SHP77 treated with DMSO at 0.1 percent for 48 hours (cell line): Measurements from ENCODE around the gene LRP5.
A peak's percentile ranks its signal among the peaks of the same experiment; 100 is the strongest.

Experiments used
- DNase-seq: peaks from one replicate; lab custom pipeline; 2025; lab: John Stamatoyannopoulos, UW

LRP5 gene

DNA sequence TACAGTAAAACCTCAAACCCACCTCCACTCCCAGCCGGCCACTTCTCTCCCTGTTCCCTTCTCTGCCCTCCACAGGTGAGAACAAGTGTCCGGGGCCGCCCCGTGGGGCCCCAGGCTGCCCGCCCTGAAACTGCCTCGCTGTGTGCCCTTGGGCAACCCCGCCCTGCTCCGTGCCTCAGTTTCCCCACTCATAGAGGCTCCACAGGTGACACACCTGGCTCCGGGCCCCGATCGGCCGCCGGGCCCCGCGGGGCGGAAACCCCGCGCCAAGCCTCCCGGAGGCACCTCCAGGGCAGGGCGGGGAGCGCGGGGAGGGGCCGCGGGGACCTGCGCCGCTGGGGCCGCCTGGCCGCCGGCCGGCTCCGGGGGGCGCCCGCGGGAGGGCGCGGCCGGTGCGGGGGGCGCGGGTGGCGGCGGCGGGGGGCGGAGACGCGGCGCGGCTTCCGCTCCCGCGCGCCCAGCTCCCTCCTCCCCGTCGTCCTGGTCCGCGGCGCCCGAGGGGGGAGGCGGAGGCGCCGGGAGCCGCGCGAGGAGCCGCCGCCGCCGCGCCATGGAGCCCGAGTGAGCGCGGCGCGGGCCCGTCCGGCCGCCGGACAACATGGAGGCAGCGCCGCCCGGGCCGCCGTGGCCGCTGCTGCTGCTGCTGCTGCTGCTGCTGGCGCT lies at the start of gene LRP5:
LRP5 (plus strand) TSS at position 475 of the 663 bp plus-strand sequence; CDS start at position 599, 124 bp downstream.
- DNase-seq = no peak

- no peak for DNase-seq
Measured at GRCh38 chr11:68263444-68264035, 48.9 kb upstream of the LRP5 start.

DNA sequence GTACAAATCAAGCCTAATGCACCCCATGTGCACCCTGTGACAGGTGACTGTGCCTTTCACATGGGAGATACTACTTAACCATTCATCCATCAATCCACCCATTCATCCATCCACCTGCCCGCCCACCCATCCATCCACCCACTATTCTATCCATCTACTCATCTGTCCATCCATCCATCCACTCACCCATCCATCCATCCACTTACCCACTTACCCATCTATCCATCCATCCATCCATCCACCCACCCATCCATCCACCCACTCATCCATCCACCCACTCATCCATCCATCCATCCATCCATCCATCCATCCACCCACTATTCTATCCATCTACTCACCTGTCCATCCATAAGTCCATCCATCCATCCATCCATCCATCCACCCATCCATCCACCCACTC lies 48.1 kb upstream of the LRP5 start:
- DNase-seq = no peak

- no peak for DNase-seq
Measured at GRCh38 chr11:68264741-68265540, 47.5 kb upstream of the LRP5 start.

GRCh38 chr11:68266121-68266891 lies 46.1 kb upstream of the LRP5 start:
- DNase-seq = no peak

DNA sequence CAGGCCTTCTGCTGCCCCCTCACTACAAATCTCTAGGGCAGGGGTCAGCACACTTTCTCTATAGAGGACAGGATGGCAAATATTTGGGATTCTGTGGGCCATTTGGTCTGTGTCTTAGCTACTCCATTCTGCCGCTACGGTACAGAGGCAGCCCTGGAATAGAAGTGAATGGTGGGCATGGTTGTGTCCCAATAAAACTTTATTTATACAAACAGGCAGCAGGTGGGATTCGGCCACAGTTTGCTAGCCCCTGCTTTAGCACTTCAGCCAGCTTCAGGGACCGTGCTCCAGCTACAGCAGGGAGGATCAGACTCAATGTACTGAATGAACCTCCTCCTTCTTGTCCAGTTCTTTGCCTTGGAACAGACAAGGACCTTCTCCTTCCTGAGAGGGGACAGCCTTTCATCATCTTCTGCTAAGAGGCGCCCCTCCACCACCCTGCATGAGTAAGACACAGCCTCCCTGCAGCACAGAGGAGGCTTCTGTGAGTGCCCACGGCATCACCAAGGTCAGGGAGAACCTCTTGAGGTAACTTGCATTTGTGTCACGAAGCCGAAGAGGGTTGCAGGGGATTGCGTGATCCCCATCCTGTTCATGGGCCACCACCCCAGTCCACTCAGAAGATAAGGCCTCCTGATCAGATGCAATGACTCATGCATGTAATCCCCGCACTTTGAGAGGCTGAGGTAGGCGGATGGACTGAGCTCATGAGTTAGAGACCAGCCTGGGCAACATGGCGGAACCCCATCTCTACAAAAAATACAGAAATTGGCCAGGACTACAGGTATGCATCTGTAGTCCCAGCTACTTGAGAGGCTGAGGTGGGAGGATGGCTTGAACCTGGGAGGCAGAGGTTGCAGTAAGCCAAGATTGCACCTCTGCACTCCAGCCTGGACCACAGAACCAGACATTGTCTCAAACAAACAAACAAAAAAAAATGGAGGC lies 45.2 kb upstream of the LRP5 start:
- no peak for DNase-seq

DNA sequence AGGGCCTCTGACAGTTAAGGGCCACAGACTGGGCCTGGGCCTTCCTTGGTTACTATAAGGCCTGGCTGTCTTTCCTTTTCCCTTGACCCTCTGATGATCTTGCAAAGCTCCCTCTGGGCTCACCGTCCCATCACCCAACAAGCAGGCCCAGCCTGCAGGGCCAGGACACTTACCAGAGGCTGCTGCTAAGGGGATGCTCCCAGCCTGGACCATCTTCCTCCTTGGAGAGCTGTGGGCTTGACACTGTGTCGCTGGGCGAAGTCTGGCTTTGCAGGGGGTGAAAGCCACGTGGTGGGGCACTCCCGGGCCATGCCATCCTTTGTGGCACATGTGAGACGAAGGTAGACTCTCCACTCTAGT lies 44.5 kb upstream of the LRP5 start:
- no peak for DNase-seq

DNA sequence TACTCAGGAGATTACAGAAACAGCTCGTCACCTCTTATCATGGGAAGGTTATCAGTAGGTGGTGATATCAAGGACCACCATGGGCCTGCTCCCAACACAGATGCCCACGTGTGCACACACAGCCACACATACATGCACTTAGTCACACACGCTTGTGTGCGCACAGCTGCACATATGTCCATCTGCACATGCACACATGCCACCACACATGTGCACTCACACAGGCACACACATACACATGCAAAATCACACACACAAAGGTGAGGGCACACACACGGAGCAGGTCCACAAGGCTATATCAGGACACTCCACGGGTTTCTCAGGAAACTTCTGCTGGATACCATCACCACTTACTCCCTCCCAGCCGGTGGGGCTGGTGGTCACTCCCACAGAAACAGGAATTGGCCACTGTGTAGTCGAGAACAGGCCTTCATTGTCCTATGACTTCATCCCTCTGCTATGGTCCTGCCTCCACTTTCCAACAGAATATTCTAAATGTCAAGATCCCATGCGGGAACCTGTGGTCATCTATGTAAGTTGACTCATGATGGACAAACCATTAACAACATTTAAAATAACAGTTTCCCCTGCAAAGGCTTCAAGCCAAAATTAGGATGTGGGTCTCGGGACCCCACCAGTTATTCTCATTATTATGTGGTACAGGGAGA lies 42.8 kb upstream of the LRP5 start:
- no peak for DNase-seq

DNA sequence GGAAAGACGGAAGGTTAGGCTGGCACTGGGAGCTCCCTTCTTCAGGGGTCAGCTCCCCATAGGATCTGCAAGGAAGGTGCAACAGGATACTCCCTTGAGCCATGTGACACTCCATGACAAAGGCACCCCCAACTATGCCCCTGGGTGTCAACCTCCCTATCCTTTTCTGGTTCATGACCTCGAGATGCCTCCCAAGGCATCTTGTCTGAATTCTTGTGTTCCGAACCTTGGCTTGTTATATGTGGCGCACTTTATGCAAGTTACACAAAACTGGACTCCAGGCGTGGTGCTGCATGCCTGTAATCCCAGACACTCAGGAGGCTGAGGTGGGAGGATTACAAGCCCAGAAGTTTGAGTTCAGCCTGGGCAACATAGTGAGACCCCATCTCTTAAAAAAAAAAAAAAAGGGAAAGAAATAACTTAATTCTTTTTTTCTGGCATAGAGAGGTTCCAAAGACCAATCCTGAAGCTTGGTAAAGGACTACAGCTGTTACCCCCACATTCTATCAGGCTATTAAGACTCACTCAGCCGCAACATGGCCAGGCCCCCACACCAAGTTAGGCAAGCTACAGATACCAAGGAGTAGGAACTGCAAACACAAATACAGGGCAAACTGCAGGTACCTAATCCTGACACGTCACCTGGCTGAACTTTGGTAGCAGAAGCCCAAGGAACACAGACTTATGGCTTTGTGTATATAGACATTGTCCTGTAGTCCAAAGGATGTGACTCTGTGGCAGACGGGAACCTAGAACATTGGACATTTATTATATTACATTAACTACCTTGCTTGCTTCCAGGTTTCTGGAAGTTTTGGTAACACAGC lies 42.0 kb upstream of the LRP5 start:
- DNase-seq = no peak

DNA sequence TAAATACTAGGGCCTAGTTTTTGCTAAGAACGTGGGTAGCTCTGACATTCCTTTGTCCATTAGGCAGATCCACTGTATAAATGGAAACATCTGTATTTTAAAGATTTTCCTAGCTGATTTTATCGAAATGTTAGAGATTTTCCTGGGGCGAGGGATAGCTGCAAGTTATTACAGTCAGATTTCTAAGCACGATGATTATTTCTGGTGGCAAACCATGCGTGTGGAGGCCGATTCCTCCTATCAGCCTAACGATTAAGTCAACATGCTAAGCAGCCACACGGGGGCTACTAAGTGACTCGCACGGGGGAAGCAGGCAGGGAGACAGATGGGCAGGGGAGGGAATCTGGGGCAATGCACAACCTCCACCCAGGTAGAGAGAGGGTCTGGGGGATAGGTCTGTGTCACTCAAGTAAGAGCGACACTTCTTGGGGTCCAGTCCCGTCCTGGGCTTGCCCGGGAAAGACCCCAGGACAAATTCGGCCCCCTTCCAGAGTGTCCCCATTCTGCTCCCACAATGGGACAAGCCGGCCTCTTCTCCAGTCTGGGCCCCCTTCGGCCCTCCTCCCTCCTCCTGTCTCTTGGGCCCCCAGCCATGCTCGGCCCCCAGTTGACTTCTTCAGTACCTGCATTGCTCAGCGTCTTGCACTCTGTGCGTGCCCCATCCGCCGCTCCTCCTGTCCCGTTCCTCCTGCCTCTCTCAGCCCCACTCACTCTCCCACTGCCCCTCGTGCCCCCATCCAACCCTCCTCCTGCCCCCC lies 41.2 kb upstream of the LRP5 start:
- DNase-seq = peak; percentile 53

DNA sequence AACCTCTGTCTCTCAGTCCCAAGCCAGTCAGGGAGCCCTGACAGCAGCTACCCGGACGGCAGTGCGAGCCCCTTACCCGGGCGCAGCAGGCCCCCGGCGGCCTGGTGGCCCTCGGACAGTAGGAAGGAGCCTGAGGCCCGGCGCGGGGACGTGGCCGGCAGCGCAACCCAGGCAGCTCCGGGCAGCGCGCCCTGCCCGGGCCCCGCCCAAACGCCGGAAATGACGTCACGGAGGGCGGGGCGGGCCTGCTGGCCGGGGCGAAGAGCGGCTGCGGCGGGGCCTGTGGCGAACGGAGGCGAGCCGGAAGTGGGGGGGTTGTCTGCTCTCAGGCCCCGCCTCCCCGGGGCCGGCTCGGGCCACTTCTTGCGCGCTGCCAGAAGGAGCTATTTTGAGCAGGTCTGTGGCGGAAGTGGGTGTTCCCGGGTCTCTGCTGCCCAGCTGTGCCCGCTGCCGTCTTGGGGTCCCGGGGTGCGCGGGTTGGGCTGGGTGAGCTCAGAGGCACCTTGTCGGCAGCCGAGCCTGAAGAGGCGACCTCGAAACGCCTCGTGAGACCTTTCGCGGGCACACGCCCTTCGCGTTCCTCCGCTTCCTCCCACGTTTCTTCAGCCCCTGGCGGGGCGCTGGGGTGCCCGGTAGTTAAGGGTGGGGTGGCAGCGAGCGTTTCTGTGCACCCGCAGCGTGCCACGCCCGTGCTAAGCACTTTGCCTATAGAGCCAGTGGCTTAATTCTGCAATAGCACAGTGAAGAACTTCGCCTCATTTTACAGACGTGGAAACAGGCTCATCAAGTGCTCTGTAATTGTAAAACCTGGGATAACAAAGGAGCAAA lies 40.4 kb upstream of the LRP5 start, which contains the start of gene C11orf24:
C11orf24 (minus strand) TSS at position 193 of the 828 bp plus-strand sequence. CDS start 8,206 bp downstream, outside the sequence.
- peak; percentile 95 for DNase-seq

DNA sequence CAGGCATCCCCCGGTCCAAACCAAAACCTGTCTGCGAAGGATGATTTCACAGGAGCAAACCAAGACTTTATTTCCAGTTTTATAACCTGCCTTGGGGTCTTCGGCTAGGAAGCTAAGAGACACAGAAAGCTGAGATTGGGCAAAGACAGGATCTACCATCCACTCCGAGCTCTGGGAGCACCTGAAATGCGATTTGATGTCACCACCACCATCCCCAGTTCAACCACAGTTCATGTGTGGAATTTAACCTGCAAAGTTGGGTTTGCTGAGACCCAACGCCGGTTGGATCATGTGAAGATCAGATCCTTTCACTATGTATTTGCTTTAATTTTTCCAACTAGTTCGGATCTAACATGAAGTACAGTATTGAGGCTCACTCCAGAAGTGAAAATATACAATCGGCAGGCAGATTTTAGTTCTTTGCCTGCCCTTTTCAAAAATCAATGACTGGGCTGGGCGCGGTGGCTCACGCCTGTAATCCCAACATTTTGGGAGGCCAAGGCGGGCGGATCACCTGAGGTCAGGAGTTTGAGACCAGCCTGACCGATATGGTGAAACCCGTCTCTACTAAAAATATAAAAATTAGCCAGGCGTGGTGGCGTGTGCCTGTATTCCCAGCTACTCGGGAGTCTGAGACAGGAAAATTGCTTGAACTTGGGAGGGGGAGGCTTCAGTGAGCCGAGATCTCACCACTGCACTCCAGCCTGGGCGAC lies 39.2 kb upstream of the LRP5 start:
- no peak for DNase-seq

- DNase-seq = no peak
Measured at GRCh38 chr11:68274306-68274705, 38.1 kb upstream of the LRP5 start.

GRCh38 chr11:68275721-68276507 lies 36.5 kb upstream of the LRP5 start:
- DNase-seq = no peak

- no peak for DNase-seq
Measured at GRCh38 chr11:68276861-68277260, 35.5 kb upstream of the LRP5 start.

DNA sequence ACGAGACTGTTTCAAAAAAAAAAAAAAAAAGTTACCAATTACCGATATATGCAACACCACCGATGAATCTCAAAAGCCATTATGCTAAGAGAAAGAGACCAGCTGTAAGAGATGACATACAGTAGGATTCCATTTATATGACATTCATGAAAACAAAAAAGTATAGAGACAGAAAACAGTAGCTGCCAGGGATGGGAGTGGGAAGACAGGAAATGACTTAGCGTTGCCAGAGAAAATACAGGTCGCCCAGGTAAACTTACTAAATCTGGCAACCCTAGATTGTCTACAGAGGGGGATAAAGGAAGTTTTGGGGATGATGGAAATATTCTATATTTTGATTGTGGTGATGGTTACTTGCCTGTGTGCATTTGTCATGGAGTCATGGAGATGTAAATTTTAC lies 32.7 kb upstream of the LRP5 start:
- DNase-seq = no peak
